22Rv1 (cell line): ENCODE data around the gene CHD3.

ENCODE experiments used
- ZFX ChIP-seq: fragments of 450-650 bp; IDR thresholded peaks from 2 replicates; pipeline ENCODE4 v1.6.1; 2017; ENCODE audit warnings: antibody characterized with exemption, borderline replicate concordance
- TF ChIP-seq, protein P1 (sequence below): fragments of 450-650 bp; IDR thresholded peaks from 2 replicates; pipeline ENCODE4 v1.5.1; 2017; ENCODE audit warnings: mild to moderate bottlenecking

DNA sequence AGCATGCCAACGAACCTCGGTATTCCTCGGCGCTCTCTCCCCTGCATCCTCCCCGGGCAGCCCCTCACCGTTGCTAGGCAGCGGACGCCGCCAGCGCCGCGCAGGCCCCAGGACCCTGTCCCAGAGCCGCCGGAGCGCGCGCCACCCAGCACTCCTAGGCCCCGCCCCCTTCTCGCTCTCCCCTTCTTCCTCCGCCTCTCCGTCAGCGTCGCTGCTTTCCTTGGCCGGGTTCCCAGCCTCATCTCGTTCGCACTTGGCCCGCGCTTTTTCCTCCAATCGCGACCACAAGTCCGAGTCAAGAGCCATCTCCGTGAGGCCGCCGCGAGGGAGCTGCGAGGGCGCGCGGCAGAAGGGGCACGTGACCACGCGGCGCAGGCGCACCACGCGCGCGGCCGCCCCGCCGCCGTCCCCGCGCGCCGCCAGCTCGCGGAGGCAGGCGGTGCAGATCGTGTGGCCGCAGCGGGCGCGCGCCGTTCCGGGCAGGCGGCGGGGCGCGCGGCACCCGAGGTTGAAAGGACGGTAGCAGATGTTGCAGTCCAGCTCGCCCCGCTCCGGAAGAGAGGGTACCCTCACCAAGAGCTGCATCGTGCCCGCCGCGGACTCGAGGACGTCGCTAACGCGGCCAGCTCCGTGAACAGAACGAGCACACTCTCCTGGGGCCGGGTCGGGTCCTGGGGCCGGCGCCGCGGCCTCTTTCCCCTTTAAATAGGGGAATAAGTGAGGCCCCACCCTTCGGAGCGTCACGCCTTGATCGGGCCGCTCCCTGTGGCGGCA, 27.2 kb downstream of the CHD3 start, which contains the start of gene RNF227:
- TF ChIP-seq, protein P1, sequence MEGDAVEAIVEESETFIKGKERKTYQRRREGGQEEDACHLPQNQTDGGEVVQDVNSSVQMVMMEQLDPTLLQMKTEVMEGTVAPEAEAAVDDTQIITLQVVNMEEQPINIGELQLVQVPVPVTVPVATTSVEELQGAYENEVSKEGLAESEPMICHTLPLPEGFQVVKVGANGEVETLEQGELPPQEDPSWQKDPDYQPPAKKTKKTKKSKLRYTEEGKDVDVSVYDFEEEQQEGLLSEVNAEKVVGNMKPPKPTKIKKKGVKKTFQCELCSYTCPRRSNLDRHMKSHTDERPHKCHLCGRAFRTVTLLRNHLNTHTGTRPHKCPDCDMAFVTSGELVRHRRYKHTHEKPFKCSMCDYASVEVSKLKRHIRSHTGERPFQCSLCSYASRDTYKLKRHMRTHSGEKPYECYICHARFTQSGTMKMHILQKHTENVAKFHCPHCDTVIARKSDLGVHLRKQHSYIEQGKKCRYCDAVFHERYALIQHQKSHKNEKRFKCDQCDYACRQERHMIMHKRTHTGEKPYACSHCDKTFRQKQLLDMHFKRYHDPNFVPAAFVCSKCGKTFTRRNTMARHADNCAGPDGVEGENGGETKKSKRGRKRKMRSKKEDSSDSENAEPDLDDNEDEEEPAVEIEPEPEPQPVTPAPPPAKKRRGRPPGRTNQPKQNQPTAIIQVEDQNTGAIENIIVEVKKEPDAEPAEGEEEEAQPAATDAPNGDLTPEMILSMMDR: 0 out of 2 replicates have a peak, but pooled peaks have one; percentile 17
- TF ChIP-seq ZFX: no peak
